WTC11 (cell line): ENCODE results near the gene BCAR3. TPM values are rescaled to one million over a fixed set of nuclear protein-coding genes. Genes with fewer than 3 reads are reported as not detected.

Experiments used
- ATAC-seq: fragments of 200-7000 bp; cut with Tn5 transposase; 2 replicates; pipeline ENCODE4 v1.10.0; 2021; ENCODE audit warnings: mild to moderate bottlenecking, moderate library complexity
- CTCF ChIA-PET: fragments of 300-600 bp; sonication (Branson Sonifier 250); formaldehyde crosslinking; loops from one replicate; lab custom pipeline; 2021; ENCODE audit warnings: antibody characterized with exemption; lab: Charles Lee
- POLR2A ChIA-PET: fragments of 350-600 bp; sonication (Branson Sonifier 250); formaldehyde crosslinking; loops from one replicate; lab custom pipeline; 2021; ENCODE audit warnings: antibody characterized with exemption; lab: Charles Lee
- DNase-seq: peaks from one replicate; pipeline ENCODE4 v3.0.0; 2021; ENCODE audit warnings: low spot score
- H3K27ac Mint-ChIP-seq: 2 replicates; pipeline ENCODE4 v1.8.0; 2021; ENCODE audit warnings: mixed read lengths
- H3K27me3 Mint-ChIP-seq: 2 replicates; pipeline ENCODE4 v1.8.0; 2021; ENCODE audit warnings: low read depth, mild to moderate bottlenecking, moderate library complexity, mixed read lengths
- H3K36me3 Mint-ChIP-seq: 2 replicates; pipeline ENCODE4 v1.8.0; 2021; ENCODE audit warnings: mixed read lengths
- H3K4me1 Mint-ChIP-seq: 2 replicates; pipeline ENCODE4 v1.8.0; 2022; ENCODE audit warnings: mixed read lengths
- H3K4me3 Mint-ChIP-seq: 2 replicates; pipeline ENCODE4 v1.8.0; 2021; ENCODE audit warnings: mild to moderate bottlenecking, moderate library complexity, mixed read lengths
- H3K9me3 Mint-ChIP-seq: 2 replicates; pipeline ENCODE4 v1.8.0; 2021; ENCODE audit warnings: mixed read lengths
- CREB1 ChIP-seq: sonication (generic); formaldehyde crosslinking; IDR thresholded peaks from 2 replicates; pipeline ENCODE4 v1.8.0; 2023; ENCODE audit warnings: mild to moderate bottlenecking, missing genetic modification reagents
- GTF2I ChIP-seq: fragments of 250-450 bp; sonication (Bioruptor Pico); conservative IDR thresholded peaks from 2 replicates; pipeline ENCODE4 v1.4.0; 2021; ENCODE audit warnings: mild to moderate bottlenecking
- MXD4 ChIP-seq: fragments of 250-450 bp; sonication (Bioruptor Pico); IDR thresholded peaks from 2 replicates; pipeline ENCODE4 v1.8.0; 2021; ENCODE audit warnings: mild to moderate bottlenecking, moderate library complexity, borderline replicate concordance
- ZNF138 ChIP-seq: sonication (generic); formaldehyde crosslinking; conservative IDR thresholded peaks from 2 replicates; pipeline ENCODE4 v1.8.1; 2022; ENCODE audit warnings: mild to moderate bottlenecking, moderate library complexity, missing genetic modification reagents
- total RNA-seq: library from RNA; stranded (reverse); gene quantifications from 3 replicates; pipeline ENCODE4 v1.2.3, GENCODE V29; 2021
- TF ChIP-seq, protein P1 (sequence below): fragments of 250-450 bp; sonication (Bioruptor Pico); IDR thresholded peaks from 2 replicates; pipeline ENCODE4 v1.9.0; 2021; ENCODE audit warnings: mild to moderate bottlenecking
- TF ChIP-seq, protein P2 (sequence below): sonication (generic); formaldehyde crosslinking; IDR thresholded peaks from 2 replicates; pipeline ENCODE4 v1.8.0; 2023; ENCODE audit warnings: mild to moderate bottlenecking, missing genetic modification reagents
- TF ChIP-seq, protein P3 (sequence below): sonication (generic); formaldehyde crosslinking; IDR thresholded peaks from 2 replicates; pipeline ENCODE4 v1.8.0; 2023; ENCODE audit warnings: missing genetic modification reagents, mild to moderate bottlenecking, borderline replicate concordance
- TF ChIP-seq, protein P4 (sequence below): sonication (generic); formaldehyde crosslinking; IDR thresholded peaks from 2 replicates; pipeline ENCODE4 v1.8.1; 2022; ENCODE audit warnings: mild to moderate bottlenecking, missing genetic modification reagents, moderate library complexity, borderline replicate concordance
- TF ChIP-seq, protein P5 (sequence below): sonication (generic); formaldehyde crosslinking; IDR thresholded peaks from 2 replicates; pipeline ENCODE4 v1.8.0; 2022; ENCODE audit warnings: mild to moderate bottlenecking, missing genetic modification reagents
- TF ChIP-seq, protein P6 (sequence below): sonication (generic); formaldehyde crosslinking; IDR thresholded peaks from 2 replicates; pipeline ENCODE4 v1.8.1; 2022; ENCODE audit warnings: mild to moderate bottlenecking, moderate library complexity, missing genetic modification reagents

Gene BCAR3
- total RNA-seq, 1 experiment from 2014 or later: 14.8 TPM

DNA sequence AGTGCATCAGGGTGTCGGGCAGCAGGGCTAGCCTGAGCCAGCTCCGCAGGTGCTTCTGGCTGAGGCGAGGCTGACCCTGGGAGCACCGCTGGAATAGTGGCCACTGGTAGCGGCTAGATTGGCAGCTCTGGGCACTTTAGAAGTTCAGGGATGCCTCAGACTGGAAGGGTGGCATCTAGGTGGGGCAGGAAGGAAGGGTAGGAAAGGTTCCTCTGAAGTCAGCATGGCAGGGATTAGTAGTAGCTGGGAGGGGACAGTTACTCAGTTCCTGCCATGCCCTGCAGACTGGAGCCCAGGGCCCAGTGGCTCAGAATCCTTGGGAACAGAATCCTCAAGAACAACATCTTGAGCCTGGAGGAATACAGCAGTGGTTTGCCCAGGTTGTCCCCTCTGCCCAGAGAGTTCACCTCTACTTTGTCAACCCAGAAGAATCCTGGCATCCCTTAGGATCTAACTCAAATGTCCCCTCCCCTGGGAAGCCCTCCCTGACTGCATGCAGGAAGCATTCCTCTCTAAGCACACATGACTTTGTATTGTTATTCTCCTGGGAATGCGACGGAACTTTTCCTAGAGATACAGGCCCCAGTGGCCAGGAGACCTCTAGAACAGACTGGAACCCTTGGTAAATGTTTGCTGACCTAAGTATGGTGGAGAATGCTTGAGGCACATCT is 39.5 kb upstream of the BCAR3 start:
- POLR2A ChIA-PET: no interaction called here
- H3K27ac Mint-ChIP-seq: no peak overlapping the region
- TF ChIP-seq, protein P1, sequence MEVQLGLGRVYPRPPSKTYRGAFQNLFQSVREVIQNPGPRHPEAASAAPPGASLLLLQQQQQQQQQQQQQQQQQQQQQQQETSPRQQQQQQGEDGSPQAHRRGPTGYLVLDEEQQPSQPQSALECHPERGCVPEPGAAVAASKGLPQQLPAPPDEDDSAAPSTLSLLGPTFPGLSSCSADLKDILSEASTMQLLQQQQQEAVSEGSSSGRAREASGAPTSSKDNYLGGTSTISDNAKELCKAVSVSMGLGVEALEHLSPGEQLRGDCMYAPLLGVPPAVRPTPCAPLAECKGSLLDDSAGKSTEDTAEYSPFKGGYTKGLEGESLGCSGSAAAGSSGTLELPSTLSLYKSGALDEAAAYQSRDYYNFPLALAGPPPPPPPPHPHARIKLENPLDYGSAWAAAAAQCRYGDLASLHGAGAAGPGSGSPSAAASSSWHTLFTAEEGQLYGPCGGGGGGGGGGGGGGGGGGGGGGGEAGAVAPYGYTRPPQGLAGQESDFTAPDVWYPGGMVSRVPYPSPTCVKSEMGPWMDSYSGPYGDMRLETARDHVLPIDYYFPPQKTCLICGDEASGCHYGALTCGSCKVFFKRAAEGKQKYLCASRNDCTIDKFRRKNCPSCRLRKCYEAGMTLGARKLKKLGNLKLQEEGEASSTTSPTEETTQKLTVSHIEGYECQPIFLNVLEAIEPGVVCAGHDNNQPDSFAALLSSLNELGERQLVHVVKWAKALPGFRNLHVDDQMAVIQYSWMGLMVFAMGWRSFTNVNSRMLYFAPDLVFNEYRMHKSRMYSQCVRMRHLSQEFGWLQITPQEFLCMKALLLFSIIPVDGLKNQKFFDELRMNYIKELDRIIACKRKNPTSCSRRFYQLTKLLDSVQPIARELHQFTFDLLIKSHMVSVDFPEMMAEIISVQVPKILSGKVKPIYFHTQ (CRISPR knock-in tag): no peak
- TF ChIP-seq, protein P2, sequence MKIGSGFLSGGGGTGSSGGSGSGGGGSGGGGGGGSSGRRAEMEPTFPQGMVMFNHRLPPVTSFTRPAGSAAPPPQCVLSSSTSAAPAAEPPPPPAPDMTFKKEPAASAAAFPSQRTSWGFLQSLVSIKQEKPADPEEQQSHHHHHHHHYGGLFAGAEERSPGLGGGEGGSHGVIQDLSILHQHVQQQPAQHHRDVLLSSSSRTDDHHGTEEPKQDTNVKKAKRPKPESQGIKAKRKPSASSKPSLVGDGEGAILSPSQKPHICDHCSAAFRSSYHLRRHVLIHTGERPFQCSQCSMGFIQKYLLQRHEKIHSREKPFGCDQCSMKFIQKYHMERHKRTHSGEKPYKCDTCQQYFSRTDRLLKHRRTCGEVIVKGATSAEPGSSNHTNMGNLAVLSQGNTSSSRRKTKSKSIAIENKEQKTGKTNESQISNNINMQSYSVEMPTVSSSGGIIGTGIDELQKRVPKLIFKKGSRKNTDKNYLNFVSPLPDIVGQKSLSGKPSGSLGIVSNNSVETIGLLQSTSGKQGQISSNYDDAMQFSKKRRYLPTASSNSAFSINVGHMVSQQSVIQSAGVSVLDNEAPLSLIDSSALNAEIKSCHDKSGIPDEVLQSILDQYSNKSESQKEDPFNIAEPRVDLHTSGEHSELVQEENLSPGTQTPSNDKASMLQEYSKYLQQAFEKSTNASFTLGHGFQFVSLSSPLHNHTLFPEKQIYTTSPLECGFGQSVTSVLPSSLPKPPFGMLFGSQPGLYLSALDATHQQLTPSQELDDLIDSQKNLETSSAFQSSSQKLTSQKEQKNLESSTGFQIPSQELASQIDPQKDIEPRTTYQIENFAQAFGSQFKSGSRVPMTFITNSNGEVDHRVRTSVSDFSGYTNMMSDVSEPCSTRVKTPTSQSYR (CRISPR knock-in tag): no peak
- TF ChIP-seq, protein P3, sequence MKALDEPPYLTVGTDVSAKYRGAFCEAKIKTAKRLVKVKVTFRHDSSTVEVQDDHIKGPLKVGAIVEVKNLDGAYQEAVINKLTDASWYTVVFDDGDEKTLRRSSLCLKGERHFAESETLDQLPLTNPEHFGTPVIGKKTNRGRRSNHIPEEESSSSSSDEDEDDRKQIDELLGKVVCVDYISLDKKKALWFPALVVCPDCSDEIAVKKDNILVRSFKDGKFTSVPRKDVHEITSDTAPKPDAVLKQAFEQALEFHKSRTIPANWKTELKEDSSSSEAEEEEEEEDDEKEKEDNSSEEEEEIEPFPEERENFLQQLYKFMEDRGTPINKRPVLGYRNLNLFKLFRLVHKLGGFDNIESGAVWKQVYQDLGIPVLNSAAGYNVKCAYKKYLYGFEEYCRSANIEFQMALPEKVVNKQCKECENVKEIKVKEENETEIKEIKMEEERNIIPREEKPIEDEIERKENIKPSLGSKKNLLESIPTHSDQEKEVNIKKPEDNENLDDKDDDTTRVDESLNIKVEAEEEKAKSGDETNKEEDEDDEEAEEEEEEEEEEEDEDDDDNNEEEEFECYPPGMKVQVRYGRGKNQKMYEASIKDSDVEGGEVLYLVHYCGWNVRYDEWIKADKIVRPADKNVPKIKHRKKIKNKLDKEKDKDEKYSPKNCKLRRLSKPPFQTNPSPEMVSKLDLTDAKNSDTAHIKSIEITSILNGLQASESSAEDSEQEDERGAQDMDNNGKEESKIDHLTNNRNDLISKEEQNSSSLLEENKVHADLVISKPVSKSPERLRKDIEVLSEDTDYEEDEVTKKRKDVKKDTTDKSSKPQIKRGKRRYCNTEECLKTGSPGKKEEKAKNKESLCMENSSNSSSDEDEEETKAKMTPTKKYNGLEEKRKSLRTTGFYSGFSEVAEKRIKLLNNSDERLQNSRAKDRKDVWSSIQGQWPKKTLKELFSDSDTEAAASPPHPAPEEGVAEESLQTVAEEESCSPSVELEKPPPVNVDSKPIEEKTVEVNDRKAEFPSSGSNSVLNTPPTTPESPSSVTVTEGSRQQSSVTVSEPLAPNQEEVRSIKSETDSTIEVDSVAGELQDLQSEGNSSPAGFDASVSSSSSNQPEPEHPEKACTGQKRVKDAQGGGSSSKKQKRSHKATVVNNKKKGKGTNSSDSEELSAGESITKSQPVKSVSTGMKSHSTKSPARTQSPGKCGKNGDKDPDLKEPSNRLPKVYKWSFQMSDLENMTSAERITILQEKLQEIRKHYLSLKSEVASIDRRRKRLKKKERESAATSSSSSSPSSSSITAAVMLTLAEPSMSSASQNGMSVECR (CRISPR knock-in tag): no peak
- TF ChIP-seq, protein P4, sequence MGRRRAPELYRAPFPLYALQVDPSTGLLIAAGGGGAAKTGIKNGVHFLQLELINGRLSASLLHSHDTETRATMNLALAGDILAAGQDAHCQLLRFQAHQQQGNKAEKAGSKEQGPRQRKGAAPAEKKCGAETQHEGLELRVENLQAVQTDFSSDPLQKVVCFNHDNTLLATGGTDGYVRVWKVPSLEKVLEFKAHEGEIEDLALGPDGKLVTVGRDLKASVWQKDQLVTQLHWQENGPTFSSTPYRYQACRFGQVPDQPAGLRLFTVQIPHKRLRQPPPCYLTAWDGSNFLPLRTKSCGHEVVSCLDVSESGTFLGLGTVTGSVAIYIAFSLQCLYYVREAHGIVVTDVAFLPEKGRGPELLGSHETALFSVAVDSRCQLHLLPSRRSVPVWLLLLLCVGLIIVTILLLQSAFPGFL (CRISPR knock-in tag): no peak
- TF ChIP-seq MXD4 (CRISPR knock-in tag) (no peak), GTF2I (CRISPR knock-in tag) (no peak), CREB1 (CRISPR knock-in tag) (no peak), ZNF138 (CRISPR knock-in tag) (no peak)
- TF ChIP-seq, protein P5, sequence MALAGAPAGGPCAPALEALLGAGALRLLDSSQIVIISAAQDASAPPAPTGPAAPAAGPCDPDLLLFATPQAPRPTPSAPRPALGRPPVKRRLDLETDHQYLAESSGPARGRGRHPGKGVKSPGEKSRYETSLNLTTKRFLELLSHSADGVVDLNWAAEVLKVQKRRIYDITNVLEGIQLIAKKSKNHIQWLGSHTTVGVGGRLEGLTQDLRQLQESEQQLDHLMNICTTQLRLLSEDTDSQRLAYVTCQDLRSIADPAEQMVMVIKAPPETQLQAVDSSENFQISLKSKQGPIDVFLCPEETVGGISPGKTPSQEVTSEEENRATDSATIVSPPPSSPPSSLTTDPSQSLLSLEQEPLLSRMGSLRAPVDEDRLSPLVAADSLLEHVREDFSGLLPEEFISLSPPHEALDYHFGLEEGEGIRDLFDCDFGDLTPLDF (CRISPR knock-in tag): no peak
- TF ChIP-seq, protein P6, sequence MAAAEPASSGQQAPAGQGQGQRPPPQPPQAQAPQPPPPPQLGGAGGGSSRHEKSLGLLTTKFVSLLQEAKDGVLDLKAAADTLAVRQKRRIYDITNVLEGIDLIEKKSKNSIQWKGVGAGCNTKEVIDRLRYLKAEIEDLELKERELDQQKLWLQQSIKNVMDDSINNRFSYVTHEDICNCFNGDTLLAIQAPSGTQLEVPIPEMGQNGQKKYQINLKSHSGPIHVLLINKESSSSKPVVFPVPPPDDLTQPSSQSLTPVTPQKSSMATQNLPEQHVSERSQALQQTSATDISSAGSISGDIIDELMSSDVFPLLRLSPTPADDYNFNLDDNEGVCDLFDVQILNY (CRISPR knock-in tag): no peak
- H3K9me3 Mint-ChIP-seq: no peaks in the 10 kb centered on the region
- CTCF ChIA-PET: no interaction called here
- no peak overlapping the region for H3K4me3 Mint-ChIP-seq
- no peaks in the 10 kb centered on the region for H3K36me3 Mint-ChIP-seq
- DNase-seq (no peak), ATAC-seq (no peak)
- H3K4me1 Mint-ChIP-seq: peaks cover 24% of the 10 kb centered on the region
- H3K27me3 Mint-ChIP-seq: no peaks in the 10 kb centered on the region
